Measurements from ENCODE around the gene ARL14EPL.

The ARL14EPL gene

DNA sequence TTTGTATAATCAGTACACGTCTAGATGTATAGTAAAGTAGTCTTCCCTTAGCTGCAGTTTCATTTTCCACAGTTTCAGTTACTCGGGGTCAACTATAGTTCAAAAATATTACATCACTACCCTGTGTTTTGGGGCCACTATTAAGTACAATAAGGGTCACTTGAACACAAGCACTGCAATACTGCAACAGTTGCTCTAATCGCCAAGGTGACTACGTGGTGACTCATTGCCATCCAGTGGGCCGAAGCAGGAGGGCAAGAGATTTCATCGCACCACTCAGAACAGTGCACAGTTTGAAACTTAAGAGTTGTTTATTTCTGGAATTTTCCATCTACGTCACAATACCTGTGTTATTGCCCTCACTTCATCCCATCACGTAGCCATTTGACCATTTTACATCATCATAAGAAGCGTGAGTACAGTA is at the start of gene ARL14EPL:
Gene ARL14EPL (plus strand): TSS at position 379 of the 424 bp plus-strand sequence. CDS start 18,994 bp downstream, outside the sequence.
- DNase-seq, result no peak

DNA sequence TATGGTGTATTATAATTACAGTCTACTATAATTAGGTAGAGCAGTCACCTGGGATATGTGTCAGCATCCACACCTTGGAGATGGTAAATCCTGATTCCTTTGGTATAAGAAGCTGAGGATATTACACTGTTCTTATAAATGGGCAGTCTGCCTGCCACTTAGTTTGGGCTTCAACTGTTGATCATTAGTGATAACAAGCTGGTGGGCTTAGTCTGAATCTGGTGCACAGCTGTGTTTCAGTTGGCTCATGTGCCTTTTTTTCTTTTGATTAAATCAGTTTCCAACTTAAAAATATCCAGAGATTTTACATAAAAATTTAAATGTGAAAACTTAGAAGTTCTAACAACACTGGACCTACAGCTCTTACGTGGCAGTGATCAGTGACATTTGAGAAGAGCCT is 48.8 kb upstream of the ARL14EPL start:
- DNase-seq, result no peak

DNA sequence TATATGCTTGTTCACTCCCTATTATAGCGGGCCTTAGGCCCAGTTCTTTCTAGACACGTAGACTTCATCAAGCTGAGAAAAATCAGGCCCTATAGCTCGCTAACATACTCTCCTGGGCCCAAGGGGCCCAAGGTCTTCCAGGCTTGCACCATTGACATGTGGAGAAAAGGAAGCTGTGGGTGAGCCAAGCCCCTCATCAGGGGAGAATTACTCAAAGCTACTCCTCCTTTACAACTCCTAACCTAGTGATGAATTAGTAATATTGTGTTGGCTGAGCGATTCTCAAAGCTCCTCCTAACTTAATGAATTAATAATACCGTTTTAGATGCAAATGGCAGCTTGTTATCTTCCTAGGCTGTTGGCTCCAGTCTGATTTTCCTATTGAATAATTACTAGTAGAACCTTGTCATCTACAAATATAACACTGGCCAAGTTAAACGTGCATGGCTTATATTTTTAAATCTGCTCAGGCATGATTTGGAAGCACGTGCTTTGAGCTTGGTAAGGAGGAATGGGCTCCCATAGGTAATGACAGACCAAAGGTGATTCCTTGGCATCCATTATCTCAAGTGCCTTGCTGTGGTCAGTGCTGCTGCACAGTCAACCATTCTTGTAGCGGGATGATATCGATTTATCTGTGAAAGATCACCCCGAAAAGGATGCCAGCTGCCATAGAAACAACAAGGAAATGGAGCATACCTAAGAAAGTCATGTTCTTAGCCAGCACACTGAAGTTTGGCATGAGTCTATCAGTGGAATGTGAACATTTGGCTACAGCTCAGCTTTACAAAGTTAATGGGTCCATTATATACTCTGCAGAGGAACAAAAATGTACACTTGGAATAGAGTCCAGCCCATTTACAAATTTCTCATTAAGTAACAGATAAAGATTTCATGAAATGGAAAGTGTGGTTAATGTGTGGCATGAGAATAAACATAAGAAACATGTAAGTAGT is 46.2 kb upstream of the ARL14EPL start:
- DNase-seq, result no peak

GRCh38 chr5:115988002-115988401 is 44.3 kb upstream of the ARL14EPL start:
- DNase-seq, result no peak

- DNase-seq, result no peak
Measured at GRCh38 chr5:115992848-115993350, 39.4 kb upstream of the ARL14EPL start.

DNA sequence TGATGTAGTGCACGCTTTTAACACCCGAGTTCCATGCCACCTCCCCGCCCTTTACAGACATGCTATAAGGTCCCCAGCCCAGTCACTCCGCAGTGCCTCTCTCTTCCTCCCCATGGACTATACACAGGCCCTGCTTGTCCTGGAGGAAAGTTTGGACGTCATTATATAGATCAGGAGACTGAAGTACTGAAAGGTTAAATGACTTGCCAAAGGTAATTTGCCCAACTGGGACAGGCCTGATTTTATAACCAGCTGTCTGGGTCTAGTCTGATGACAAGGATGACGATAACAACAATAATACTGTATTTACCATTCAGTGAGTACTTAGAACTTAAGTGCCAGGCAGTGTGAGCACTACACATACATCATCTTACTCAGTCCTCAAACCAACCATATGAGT is 36.9 kb upstream of the ARL14EPL start:
- DNase-seq, result no peak

- DNase-seq, result no peak
Measured at GRCh38 chr5:116002116-116002906, 30.0 kb upstream of the ARL14EPL start.

DNA sequence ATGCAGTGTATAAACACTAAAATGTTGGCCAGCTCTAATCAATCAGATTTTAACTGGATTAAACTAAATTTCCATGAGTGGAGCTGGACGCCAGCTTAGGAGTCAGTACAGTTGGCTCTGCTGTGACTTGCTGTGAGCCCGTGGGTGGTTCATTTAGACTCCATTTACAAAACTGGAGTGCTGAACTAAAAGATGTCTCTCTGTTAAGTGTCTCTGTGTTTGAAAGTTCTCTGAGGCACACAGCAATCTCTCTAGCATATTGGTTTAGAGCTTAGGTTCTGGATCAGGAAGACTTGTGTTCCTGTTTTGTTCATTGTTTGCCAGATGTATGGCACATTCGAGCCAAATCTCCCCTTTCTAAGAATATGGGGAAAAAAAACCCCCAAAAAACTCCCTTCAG is 28.0 kb upstream of the ARL14EPL start:
- no peak for DNase-seq

GRCh38 chr5:116009806-116010205 is 22.5 kb upstream of the ARL14EPL start:
- DNase-seq, result no peak

- no peak for DNase-seq
Measured at GRCh38 chr5:116011046-116011445, 21.2 kb upstream of the ARL14EPL start.

DNA sequence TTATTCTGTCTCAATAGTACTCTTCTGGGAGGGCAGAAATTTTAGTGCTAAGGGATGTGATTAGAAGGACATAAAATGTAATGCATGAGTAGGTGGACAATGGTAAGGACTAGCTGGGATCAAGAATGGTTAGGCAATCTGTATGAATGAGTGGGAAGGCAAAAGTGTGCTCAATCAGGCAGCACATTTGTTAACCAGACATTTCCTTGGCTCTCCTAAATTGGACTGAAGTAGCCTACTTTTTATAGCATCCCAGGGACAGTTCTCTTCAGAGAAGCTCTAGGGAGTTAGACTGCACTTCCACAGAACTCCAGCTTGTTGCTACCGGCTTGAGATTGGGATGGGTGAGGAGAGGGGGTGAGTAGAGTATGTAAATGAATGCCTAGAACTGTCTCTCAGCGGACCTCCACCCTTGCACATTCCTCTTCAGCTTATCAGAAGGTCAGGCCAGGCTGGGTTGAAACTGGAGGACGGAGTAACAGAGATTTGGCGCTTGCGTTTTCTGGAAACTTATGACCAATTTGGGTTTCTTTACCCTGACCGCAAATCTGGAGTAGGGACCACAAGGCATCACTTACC is 19.0 kb upstream of the ARL14EPL start:
- DNase-seq, result no peak

GRCh38 chr5:116013936-116014335 is 18.3 kb upstream of the ARL14EPL start:
- no peak for DNase-seq

- DNase-seq, result no peak
Measured at GRCh38 chr5:116023619-116024018, 8.7 kb upstream of the ARL14EPL start.

- DNase-seq, result no peak
Measured at GRCh38 chr5:116025866-116026265, 6.4 kb upstream of the ARL14EPL start.

- no peak for DNase-seq
Measured at GRCh38 chr5:116032991-116033390, 719 bp downstream of the ARL14EPL start.

- DNase-seq, result no peak
Measured at GRCh38 chr5:116035123-116035522, 2.9 kb downstream of the ARL14EPL start.

GRCh38 chr5:116037236-116037822 is 5.1 kb downstream of the ARL14EPL start:
- no peak for DNase-seq

GRCh38 chr5:116038817-116039216 is 6.5 kb downstream of the ARL14EPL start:
- DNase-seq, result no peak

DNA sequence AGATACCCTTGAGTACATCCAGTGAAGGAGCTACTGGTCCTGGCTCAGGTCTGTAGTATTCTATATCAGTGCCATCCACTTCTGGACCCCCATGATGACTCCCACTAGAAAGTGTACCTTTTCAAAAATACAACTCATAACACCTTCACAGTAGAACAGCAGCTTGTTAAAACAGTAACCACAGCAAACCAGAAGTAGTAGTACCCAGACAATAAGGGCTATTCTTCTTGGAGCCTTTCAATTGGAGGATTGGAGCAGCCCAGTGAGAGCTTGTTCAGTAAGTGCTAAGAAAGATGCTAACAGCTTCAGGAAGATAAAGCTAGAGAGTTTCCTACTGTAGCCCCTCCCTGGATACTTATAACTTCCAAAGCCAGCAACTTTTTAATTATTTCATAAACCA is 10.1 kb downstream of the ARL14EPL start:
- no peak for DNase-seq

GRCh38 chr5:116044073-116044472 is 11.8 kb downstream of the ARL14EPL start:
- DNase-seq, result no peak

DNA sequence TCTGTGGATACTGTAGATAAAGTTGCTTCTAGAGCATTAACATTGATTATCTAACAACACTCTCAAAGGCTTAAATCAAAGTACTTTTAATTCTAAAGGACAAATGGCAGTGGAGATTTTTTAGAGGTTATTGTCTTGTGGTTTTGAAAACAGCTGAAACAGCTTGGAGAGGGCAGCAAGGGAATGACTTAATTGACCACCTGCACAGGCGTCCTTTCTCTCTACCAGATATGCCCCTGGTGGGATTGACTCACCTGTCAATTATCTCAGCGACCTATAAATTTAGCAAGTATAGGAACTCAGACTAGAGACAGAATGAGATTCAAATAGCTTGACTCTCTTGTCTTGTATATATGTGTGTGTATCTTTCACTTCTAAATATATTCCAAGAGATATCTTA is 13.5 kb downstream of the ARL14EPL start:
- DNase-seq, result no peak

- no peak for DNase-seq
Measured at GRCh38 chr5:116046261-116046660, 14.0 kb downstream of the ARL14EPL start.

- no peak for DNase-seq
Measured at GRCh38 chr5:116046823-116047222, 14.6 kb downstream of the ARL14EPL start.

Measured in stimulated activated CD4-positive, alpha-beta T cell treated with anti-CD3 and anti-CD28 coated beads, Interleukin-2, amount 100 ng/mL, for 48 hours (primary cell).